Measurements from ENCODE around the gene RASSF3.

- TF ChIP-seq, protein P1, sequence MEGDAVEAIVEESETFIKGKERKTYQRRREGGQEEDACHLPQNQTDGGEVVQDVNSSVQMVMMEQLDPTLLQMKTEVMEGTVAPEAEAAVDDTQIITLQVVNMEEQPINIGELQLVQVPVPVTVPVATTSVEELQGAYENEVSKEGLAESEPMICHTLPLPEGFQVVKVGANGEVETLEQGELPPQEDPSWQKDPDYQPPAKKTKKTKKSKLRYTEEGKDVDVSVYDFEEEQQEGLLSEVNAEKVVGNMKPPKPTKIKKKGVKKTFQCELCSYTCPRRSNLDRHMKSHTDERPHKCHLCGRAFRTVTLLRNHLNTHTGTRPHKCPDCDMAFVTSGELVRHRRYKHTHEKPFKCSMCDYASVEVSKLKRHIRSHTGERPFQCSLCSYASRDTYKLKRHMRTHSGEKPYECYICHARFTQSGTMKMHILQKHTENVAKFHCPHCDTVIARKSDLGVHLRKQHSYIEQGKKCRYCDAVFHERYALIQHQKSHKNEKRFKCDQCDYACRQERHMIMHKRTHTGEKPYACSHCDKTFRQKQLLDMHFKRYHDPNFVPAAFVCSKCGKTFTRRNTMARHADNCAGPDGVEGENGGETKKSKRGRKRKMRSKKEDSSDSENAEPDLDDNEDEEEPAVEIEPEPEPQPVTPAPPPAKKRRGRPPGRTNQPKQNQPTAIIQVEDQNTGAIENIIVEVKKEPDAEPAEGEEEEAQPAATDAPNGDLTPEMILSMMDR (IDR thresholded peaks at IDR 0.05) = no peak
- no peak for TF ChIP-seq ZFX (IDR thresholded peaks at IDR 0.05; ENCODE audit: borderline replicate concordance)
These were observed 81.0 kb downstream of the RASSF3 start for GRCh38 chr12:64691227-64691794.
